H1 (cell line): ENCODE measurements around the gene IL16. TPM values are rescaled to one million over a fixed set of nuclear protein-coding genes. Genes with fewer than 3 reads are reported as not detected.

ENCODE experiments used
- CTCF ChIA-PET: fragments of 300-600 bp; sonication (Branson Sonifier 250); formaldehyde crosslinking; loops from one replicate; lab custom pipeline; 2021; ENCODE audit not compliant: partially characterized antibody; lab: Charles Lee
- POLR2A ChIA-PET: fragments of 300-600 bp; sonication (Branson Sonifier 250); formaldehyde crosslinking; loops from one replicate; lab custom pipeline; 2021; ENCODE audit warnings: inconsistent platforms; ENCODE audit not compliant: partially characterized antibody; lab: Charles Lee
- DNase-seq, 2 experiments: peaks; one replicate each; pipeline versions ENCODE4 v3.0.0 to v3.0.0-alpha.2; 2010 to 2022; ENCODE audit warnings: low spot score in 2 of 2, low read depth in 1 of 2, mixed read lengths in 1 of 2
- FAIRE-seq: peaks from 2 replicates; lab custom pipeline; 2011; peaks lifted over from hg19 to GRCh38; lab: Jason Lieb, UNC
- H2AFZ ChIP-seq: 2 replicates; pipeline ENCODE4 v1.8.1; 2012; ENCODE audit warnings: low read length, inconsistent platforms
- H2AK5ac ChIP-seq: 2 replicates; pipeline ENCODE4 v1.6.1; 2013; ENCODE audit warnings: low read depth, low read length
- H2BK120ac ChIP-seq: replicated peaks from 2 replicates; pipeline ENCODE3; 2013; ENCODE audit warnings: low read depth, low read length, inconsistent platforms
- H2BK12ac ChIP-seq: 2 replicates; pipeline ENCODE4 v1.6.1; 2013; ENCODE audit warnings: low read depth, low read length
- H2BK15ac ChIP-seq: 2 replicates; pipeline ENCODE4 v1.6.1; 2013; ENCODE audit warnings: low read length
- H2BK20ac ChIP-seq: 2 replicates; pipeline ENCODE4 v1.6.1; 2013; ENCODE audit warnings: low read length
- H2BK5ac ChIP-seq: 2 replicates; pipeline ENCODE4 v1.6.1; 2013; ENCODE audit warnings: low read depth, low read length
- H3K14ac ChIP-seq: 2 replicates; pipeline ENCODE4 v1.6.1; 2013; ENCODE audit warnings: inconsistent platforms; ENCODE audit not compliant: insufficient read length
- H3K18ac ChIP-seq: 2 replicates; pipeline ENCODE4 v1.6.1; 2013; ENCODE audit warnings: low read length; ENCODE audit errors: extremely low read depth
- H3K23ac ChIP-seq: 2 replicates; pipeline ENCODE4 v1.6.1; 2013; ENCODE audit warnings: inconsistent platforms; ENCODE audit not compliant: insufficient read length
- H3K23me2 ChIP-seq: 2 replicates; pipeline ENCODE4 v1.6.1; 2013; ENCODE audit warnings: low read depth, low read length
- H3K27ac ChIP-seq: 2 replicates; pipeline ENCODE4 v1.6.1; 2011; ENCODE audit warnings: low read depth, low read length, inconsistent platforms
- H3K27me3 ChIP-seq, 4 experiments: replicated peaks in 1 of 4; 1 replicate in 1 of 4; 2 replicates in 3 of 4; pipeline versions ENCODE4 v1.6.1 to v1.8.1; 2011 to 2013; ENCODE audit warnings: low read length in 3 of 4, mild to moderate bottlenecking in 3 of 4, inconsistent platforms in 2 of 4, mixed read lengths in 2 of 4, moderate library complexity in 1 of 4; ENCODE audit not compliant: control insufficient read depth in 3 of 4, insufficient read depth in 3 of 4; ENCODE audit errors: extremely low read depth in 1 of 4
- H3K36me3 ChIP-seq, 4 experiments: 2 replicates each; pipeline versions ENCODE4 v1.6.1 to v1.8.1; 2011 to 2013; ENCODE audit warnings: mild to moderate bottlenecking in 4 of 4, low read length in 3 of 4, moderate library complexity in 2 of 4, control low read depth in 1 of 4, inconsistent platforms in 1 of 4; ENCODE audit not compliant: insufficient read depth in 4 of 4, control insufficient read depth in 2 of 4
- H3K4ac ChIP-seq: replicated peaks from 2 replicates; pipeline ENCODE3; 2013; ENCODE audit warnings: low read length, low read depth, mixed read lengths, inconsistent platforms; ENCODE audit not compliant: insufficient read length
- H3K4me1 ChIP-seq, 4 experiments: replicated peaks in 1 of 4; 1 replicate in 1 of 4; 2 replicates in 3 of 4; pipeline versions ENCODE4 v1.6.1 to v1.8.1; 2011 to 2013; ENCODE audit warnings: low read length in 3 of 4, inconsistent platforms in 2 of 4, mixed read lengths in 1 of 4; ENCODE audit not compliant: insufficient read depth in 4 of 4, control insufficient read depth in 3 of 4
- H3K4me2 ChIP-seq, 2 experiments: 2 replicates each; pipeline versions ENCODE4 v1.6.1 to v1.8.1; 2011 to 2013; ENCODE audit warnings: low read depth in 2 of 2, low read length in 2 of 2, control low read depth in 1 of 2, inconsistent platforms in 1 of 2, mild to moderate bottlenecking in 1 of 2; ENCODE audit not compliant: insufficient read depth in 1 of 2
- H3K4me3 ChIP-seq, 4 experiments: fragments of 200-600, 300-600 bp in 1 of 4; sonication (generic), shearing (Covaris generic), sonication (Bioruptor Twin) in 1 of 4; 2 replicates each; pipeline versions ENCODE4 v1.5.1 to v1.8.1; 2011 to 2016; ENCODE audit warnings: low read length in 4 of 4, low read depth in 3 of 4, control low read depth in 2 of 4, inconsistent platforms in 2 of 4, mild to moderate bottlenecking in 2 of 4, mixed read lengths in 1 of 4, moderate library complexity in 1 of 4; ENCODE audit not compliant: insufficient read depth in 2 of 4; ENCODE audit errors: extremely low read depth in 1 of 4
- H3K56ac ChIP-seq: replicated peaks from 2 replicates; pipeline ENCODE3; 2013; ENCODE audit warnings: low read depth, mild to moderate bottlenecking, mixed read lengths, low read length, inconsistent platforms; ENCODE audit not compliant: insufficient read length
- H3K79me1 ChIP-seq: 2 replicates; pipeline ENCODE4 v1.6.1; 2013; ENCODE audit warnings: low read depth, low read length, control low read depth
- H3K79me2 ChIP-seq, 2 experiments: 2 replicates each; pipeline versions ENCODE4 v1.6.1 to v1.8.1; 2012 to 2013; ENCODE audit warnings: low read length in 2 of 2, mild to moderate bottlenecking in 2 of 2, inconsistent platforms in 1 of 2; ENCODE audit not compliant: insufficient read depth in 2 of 2, control insufficient read depth in 1 of 2
- H3K9ac ChIP-seq, 4 experiments: replicated peaks in 1 of 4; 1 replicate in 1 of 4; 2 replicates in 3 of 4; pipeline versions ENCODE4 v1.6.1 to v1.8.1; 2011 to 2013; ENCODE audit warnings: low read depth in 3 of 4, low read length in 3 of 4, control low read depth in 2 of 4, mild to moderate bottlenecking in 2 of 4, moderate library complexity in 2 of 4, inconsistent platforms in 1 of 4; ENCODE audit errors: extremely low read depth in 1 of 4
- H3K9me3 ChIP-seq, 2 experiments: 2 replicates each; pipeline versions ENCODE4 v1.6.1 to v1.8.1; 2012 to 2013; ENCODE audit warnings: mild to moderate bottlenecking in 2 of 2, moderate library complexity in 2 of 2, control low read depth in 1 of 2, inconsistent platforms in 1 of 2, low read depth in 1 of 2, low read length in 1 of 2, mixed read lengths in 1 of 2; ENCODE audit not compliant: insufficient read depth in 2 of 2
- H4K20me1 ChIP-seq, 2 experiments: replicated peaks in 1 of 2; 2 replicates each; pipeline versions ENCODE3 to v1.8.1; 2011 to 2013; ENCODE audit warnings: inconsistent platforms in 2 of 2, low read length in 2 of 2, mild to moderate bottlenecking in 1 of 2; ENCODE audit not compliant: insufficient read depth in 2 of 2, control insufficient read depth in 1 of 2
- H4K5ac ChIP-seq: 2 replicates; pipeline ENCODE4 v1.6.1; 2013; ENCODE audit warnings: low read length, low read depth, mixed read lengths, inconsistent platforms; ENCODE audit not compliant: insufficient read length
- H4K8ac ChIP-seq: 2 replicates; pipeline ENCODE4 v1.8.0; 2013; ENCODE audit warnings: mild to moderate bottlenecking, moderate library complexity, low read length, inconsistent platforms; ENCODE audit not compliant: insufficient read depth; ENCODE audit errors: extremely low read depth
- H4K91ac ChIP-seq: replicated peaks from 2 replicates; pipeline ENCODE3; 2013; ENCODE audit warnings: low read length, mixed read lengths, inconsistent platforms; ENCODE audit not compliant: insufficient read length
- ASH2L ChIP-seq: fragments of 200-600, 300-600 bp; sonication (generic); IDR thresholded peaks from one replicate; pipeline ENCODE4 v1.7.1; 2017; ENCODE audit warnings: low read length
- KDM4A ChIP-seq: IDR thresholded peaks from one replicate; pipeline ENCODE4 v1.7.1; 2012; ENCODE audit warnings: low read depth, mild to moderate bottlenecking, moderate library complexity, low read length, inconsistent platforms; ENCODE audit not compliant: severe bottlenecking
- NRF1 ChIP-seq: IDR thresholded peaks from 2 replicates; pipeline ENCODE4 v1.6.1; 2011; ENCODE audit warnings: mild to moderate bottlenecking, low read depth, low read length, improper control_type of control experiment
- POLR2AphosphoS5 ChIP-seq: IDR thresholded peaks from 2 replicates; pipeline ENCODE4 v1.6.1; 2011; ENCODE audit warnings: low read depth, low read length
- SIX5 ChIP-seq: IDR thresholded peaks from 2 replicates; pipeline ENCODE4 v1.6.1; 2011; ENCODE audit warnings: mild to moderate bottlenecking, low read depth, low read length
- WGBS, 2 experiments: shearing (Covaris generic) in 1 of 2; methylation state at CpG; one replicate each; pipeline versions ENCODE4 v1.1.6 to v1.1.7; 2013 to 2015; ENCODE audit warnings: low lambda C conversion rate in 2 of 2, mixed read lengths in 2 of 2, inconsistent platforms in 1 of 2, low coverage in 1 of 2, missing lambda C conversion rate in 1 of 2; ENCODE audit not compliant: insufficient replicate concordance in 2 of 2, insufficient coverage in 1 of 2, insufficient read length in 1 of 2; ENCODE audit errors: extremely low coverage in 1 of 2, missing lambda C conversion rate in 1 of 2; 5-methylcytosine and 5-hydroxymethylcytosine counted together
- polyA plus RNA-seq, 7 experiments: library from polyadenylated mRNA; depleted of rRNA in 3 of 7; stranded (reverse) in 5 of 7; unstranded in 2 of 7; fragments of >200 nt in 5 of 7; fragments of 200-250 nt in 2 of 7; gene quantifications; 1 replicate in 5 of 7; 2 replicates in 1 of 7; 4 replicates in 1 of 7; pipeline versions ENCODE4 v1.2.1 to v1.2.3, GENCODE V29; 2011 to 2013; ENCODE audit warnings: missing spikeins in 2 of 7, mixed read lengths in 2 of 7
- total RNA-seq: library from RNA; stranded (reverse); fragmentation: NEBNext Ultra II Directional; extraction: Animal tissue kit (Norgen Biotek cat#: 25700); gene quantifications from 2 replicates; pipeline ENCODE4 v1.2.1, GENCODE V29; 2021

The IL16 gene
- total and polyA plus RNA-seq, 2 of the 8 experiments (the other 6 are each of a cell fraction or from before 2014, with no cell fraction given), result 0.03 to 0.09 TPM

DNA sequence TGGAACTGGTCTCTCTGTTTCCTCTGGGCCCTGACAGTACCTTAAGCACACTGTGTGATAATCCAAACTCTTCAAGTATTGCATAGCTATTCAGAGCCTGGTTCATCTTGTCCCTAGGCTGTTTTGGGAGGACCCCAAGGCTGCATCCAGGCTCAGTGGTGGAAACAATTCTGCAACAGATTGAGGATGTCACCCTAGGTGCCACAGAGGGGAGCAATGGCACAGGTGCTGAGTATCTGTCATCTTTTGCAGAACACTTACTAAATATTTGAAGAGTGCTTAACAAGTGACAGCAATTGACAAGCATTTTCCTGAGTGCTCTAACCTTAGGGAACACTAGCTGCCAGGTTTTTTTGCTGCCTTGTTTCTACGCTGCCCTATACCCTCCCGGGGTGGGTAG lies 99.5 kb downstream of the IL16 start:
- no peak overlapping the region for H2AK5ac ChIP-seq
- H4K20me1 ChIP-seq, result no peaks in the 10 kb centered on the region
- H3K36me3 ChIP-seq, result no peaks in the 10 kb centered on the region
- DNase-seq (no peak), FAIRE-seq (no peak)
- H3K9ac ChIP-seq, result no peak overlapping the region
- peaks cover 0 to 7% (median 4%) of the 10 kb centered on the region in 4 experiments; a peak in 4 of 7 replicates for H3K4me1 ChIP-seq
- no peak overlapping the region for H4K8ac ChIP-seq
- H3K9me3 ChIP-seq, result no peaks in the 10 kb centered on the region
- no peak overlapping the region for H2BK5ac ChIP-seq
- no peak overlapping the region for H3K14ac ChIP-seq
- no peak overlapping the region for H3K23ac ChIP-seq
- no peak overlapping the region for H4K91ac ChIP-seq
- H2BK12ac ChIP-seq, result no peak overlapping the region
- no peak overlapping the region for H3K18ac ChIP-seq
- H3K27me3 ChIP-seq, result no peaks in the 10 kb centered on the region; a peak in 1 of 7 replicates
- H3K27ac ChIP-seq, result no peak overlapping the region
- no peak overlapping the region for H2BK15ac ChIP-seq
- H3K79me1 ChIP-seq, result no peaks in the 10 kb centered on the region
- POLR2A ChIA-PET, result no interaction called here
- no peak overlapping the region for H3K4me2 ChIP-seq
- H3K4me3 ChIP-seq, result no peak overlapping the region
- WGBS, 2 experiments, result 88% methylated on average over 2 of the region's 2 CpGs; no CpG with 5 or more reads in 1 of the 2 experiments
- no peaks in the 10 kb centered on the region for H3K23me2 ChIP-seq
- H2BK120ac ChIP-seq, result no peak overlapping the region
- no peak overlapping the region for H3K56ac ChIP-seq
- TF ChIP-seq SIX5, result no peak
- TF ChIP-seq KDM4A, result no peak
- no peak for TF ChIP-seq NRF1
- no peak for TF ChIP-seq ASH2L
- no peak for TF ChIP-seq POLR2AphosphoS5
- TF ChIP-seq, all 59 proteins: peak for 0
- Histone ChIP-seq H4K5ac (no peak overlapping the region), H3K4ac (no peak overlapping the region), H2BK20ac (no peak overlapping the region), H3K79me2 (no peaks in the 10 kb centered on the region), H2AFZ (no peak overlapping the region)
- CTCF ChIA-PET, result interaction anchor here (0.6 to 2.9 kb wide), 5 partner anchors 13 to 109 kb away, joined by 3 to 14 read pairs (median 3); no protein-coding TSS in a partner anchor
